Measurements from ENCODE around the gene LRMDA.

The LRMDA gene

DNA sequence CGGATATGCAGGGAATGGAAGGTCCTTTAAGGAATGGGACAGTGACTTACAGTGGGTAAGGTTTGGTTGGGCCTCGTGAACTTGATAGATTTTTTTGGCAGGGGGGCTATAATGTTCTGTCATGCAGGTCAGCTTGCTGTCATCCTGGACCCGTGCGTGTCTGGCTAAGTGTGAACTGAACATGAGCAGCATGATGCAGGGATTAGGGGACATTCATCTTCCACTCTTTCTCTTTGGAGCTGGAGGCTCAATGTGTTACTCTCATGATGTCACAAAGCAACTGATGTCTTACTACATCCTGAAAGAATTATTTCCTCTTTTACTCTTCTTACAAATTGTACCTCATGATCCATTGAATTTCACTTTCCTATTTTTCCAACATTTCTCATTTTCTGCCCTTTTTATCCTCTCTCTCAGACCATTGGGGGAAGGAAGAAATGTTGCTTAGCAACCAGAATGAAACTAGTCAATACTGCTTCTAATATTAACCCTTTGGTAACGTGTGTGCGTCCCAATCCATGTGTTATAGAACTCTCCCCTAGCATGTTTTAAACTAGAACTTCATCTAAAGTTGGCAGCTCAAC is 549.1 kb downstream of the LRMDA start:
- TF ChIP-seq CTCF (IDR thresholded peaks at IDR 0.05; ENCODE audit: borderline replicate concordance, insufficient read depth, low read depth, low read length): no peak
- H3K4me3 ChIP-seq (ENCODE audit: low read depth, low read length): no peak overlapping the region

DNA sequence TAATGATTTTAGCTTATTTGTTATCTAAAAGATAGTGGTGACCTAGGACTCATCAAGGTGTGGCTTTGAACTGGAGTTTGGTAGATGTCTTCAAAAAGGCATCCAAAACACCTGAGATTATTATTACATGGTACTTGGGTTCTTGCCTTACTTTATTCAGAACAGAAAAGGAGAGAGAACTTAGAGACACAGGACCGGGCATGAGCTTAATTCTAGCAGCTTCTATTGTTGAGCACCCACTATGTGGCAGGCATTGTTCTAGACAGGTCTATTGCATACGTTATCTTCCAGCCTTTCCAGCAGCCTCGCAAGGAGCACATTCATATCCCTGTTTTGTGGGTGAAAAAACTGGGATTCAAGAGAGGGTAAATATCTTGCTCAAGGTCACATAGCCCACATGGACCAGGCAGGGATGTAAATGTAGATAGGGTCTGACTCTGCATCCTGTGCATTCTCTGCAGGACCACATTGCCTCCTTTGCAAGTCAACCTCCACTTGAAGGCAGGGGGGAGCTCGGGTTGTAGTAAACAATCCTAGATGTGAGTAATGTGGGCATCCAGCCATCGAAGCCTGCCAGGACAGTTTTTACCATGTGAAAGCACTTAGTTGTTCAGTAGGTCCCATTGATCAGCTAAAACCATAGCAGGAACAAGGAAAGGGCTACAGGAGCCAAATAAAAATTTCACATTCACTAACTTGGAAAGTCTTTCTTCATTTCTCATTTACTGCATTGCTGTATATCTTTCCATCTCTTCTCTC is 551.4 kb downstream of the LRMDA start:
- TF ChIP-seq CTCF (IDR thresholded peaks at IDR 0.05; ENCODE audit: borderline replicate concordance, insufficient read depth, low read depth, low read length): no peak
- no peak overlapping the region for H3K4me3 ChIP-seq (ENCODE audit: low read depth, low read length)

DNA sequence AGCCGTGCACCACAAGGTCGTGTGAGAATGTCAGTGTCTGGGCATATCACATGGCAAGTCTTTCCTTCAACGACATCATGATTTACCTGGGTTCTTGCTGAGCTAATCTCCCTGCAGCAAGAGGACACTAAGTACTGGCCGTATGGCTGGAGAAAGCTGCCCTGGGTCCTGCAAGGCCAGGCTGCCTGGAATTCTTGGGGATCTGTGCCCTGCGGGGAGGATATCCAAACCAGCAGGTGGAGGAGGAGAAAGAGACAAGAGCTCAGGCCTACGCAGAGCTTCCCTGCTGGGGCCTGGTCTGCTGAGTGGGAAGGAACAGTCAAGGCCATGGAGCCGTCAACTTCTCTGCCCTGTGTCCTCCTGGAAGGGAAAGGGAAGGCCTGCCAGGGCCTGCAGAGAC is 552.6 kb downstream of the LRMDA start:
- no peak overlapping the region for H3K4me3 ChIP-seq (ENCODE audit: low read depth, low read length)
- TF ChIP-seq CTCF (IDR thresholded peaks at IDR 0.05; ENCODE audit: borderline replicate concordance, insufficient read depth, low read depth, low read length): no peak

- H3K4me3 ChIP-seq (ENCODE audit: low read depth, low read length): no peak overlapping the region
- TF ChIP-seq CTCF (IDR thresholded peaks at IDR 0.05; ENCODE audit: borderline replicate concordance, insufficient read depth, low read depth, low read length): no peak
Observed at GRCh38 chr10:75987616-75988015, 556.2 kb downstream of the LRMDA start.

GRCh38 chr10:75994357-75995040 is 563.1 kb downstream of the LRMDA start:
- no peak for TF ChIP-seq CTCF (IDR thresholded peaks at IDR 0.05; ENCODE audit: borderline replicate concordance, insufficient read depth, low read depth, low read length)
- H3K4me3 ChIP-seq (ENCODE audit: low read depth, low read length): no peak overlapping the region

GRCh38 chr10:75995041-75995430 is 563.6 kb downstream of the LRMDA start:
- TF ChIP-seq CTCF (IDR thresholded peaks at IDR 0.05; ENCODE audit: borderline replicate concordance, insufficient read depth, low read depth, low read length): no peak
- no peak overlapping the region for H3K4me3 ChIP-seq (ENCODE audit: low read depth, low read length)
